T-helper 1 cell treated with Interleukin-12 subunit alpha and Interleukin-12 subunit beta and Interleukin-4 antibody, amounts not matched to agents 30 ng/mL and 1 ng/mL, for 36 hours (primary cell): ENCODE measurements around the gene PDE9A. TPM values are rescaled to one million over a fixed set of nuclear protein-coding genes. Genes with fewer than 3 reads are reported as not detected.

Source experiments
- intact Hi-C: fragments of 100-400 bp; cut with micrococcal nuclease; formaldehyde crosslinking; loops from one replicate; pipeline ENCODE4 v1.15.1; 2024
- total RNA-seq: library from RNA; stranded (reverse); gene quantifications from 2 replicates; pipeline ENCODE4 v1.2.3, GENCODE V29; 2022

Gene PDE9A
- total RNA-seq, 1 donor from 2014 or later: 13.0 TPM

- intact Hi-C loops: no loop called here
Observed at GRCh38 chr21:42668298-42668992, 15.0 kb downstream of the PDE9A start.

GRCh38 chr21:42669041-42669440, 15.6 kb downstream of the PDE9A start:
- intact Hi-C loops: no loop called here

GRCh38 chr21:42670058-42670880, 16.8 kb downstream of the PDE9A start:
- intact Hi-C loops: no loop called here

- intact Hi-C loops: no loop called here
Observed at GRCh38 chr21:42670884-42671283, 17.5 kb downstream of the PDE9A start.

GRCh38 chr21:42671778-42672593, 18.6 kb downstream of the PDE9A start:
- intact Hi-C loops: no loop called here

- intact Hi-C loops: no loop called here
Observed at GRCh38 chr21:42672699-42673458, 19.5 kb downstream of the PDE9A start.

GRCh38 chr21:42673633-42674328, 20.4 kb downstream of the PDE9A start:
- intact Hi-C loops: no loop called here

- intact Hi-C loops: no loop called here
Observed at GRCh38 chr21:42674351-42674940, 21.0 kb downstream of the PDE9A start.

- intact Hi-C loops: no loop called here
Observed at GRCh38 chr21:42675403-42675802, 22.0 kb downstream of the PDE9A start.

GRCh38 chr21:42676808-42677207, 23.4 kb downstream of the PDE9A start:
- intact Hi-C loops: no loop called here

GRCh38 chr21:42677339-42678321, 24.2 kb downstream of the PDE9A start:
- intact Hi-C loops: no loop called here

- intact Hi-C loops: no loop called here
Observed at GRCh38 chr21:42678618-42679295, 25.3 kb downstream of the PDE9A start.

GRCh38 chr21:42679319-42680057, 26.1 kb downstream of the PDE9A start:
- intact Hi-C loops: loop anchor here (5.0 to 10.0 kb wide), 4 partner anchors 87 to 295 kb away; partner anchors contain the start of gene PKNOX1

- intact Hi-C loops: loop anchor here (5.0 to 10.0 kb wide), 4 partner anchors 88 to 295 kb away; partner anchors contain the start of gene PKNOX1
Observed at GRCh38 chr21:42680058-42680330, 26.6 kb downstream of the PDE9A start.

- intact Hi-C loops: loop anchor here (5.0 to 10.0 kb wide), 4 partner anchors 88 to 294 kb away; partner anchors contain the start of gene PKNOX1
Observed at GRCh38 chr21:42680429-42680828, 27.0 kb downstream of the PDE9A start.

GRCh38 chr21:42681296-42682206, 28.1 kb downstream of the PDE9A start:
- intact Hi-C loops: loop anchor here (5.0 to 10.0 kb wide), 4 partner anchors 89 to 293 kb away; partner anchors contain the start of gene PKNOX1
